ENCODE data around the gene KANSL1. TPM values are rescaled to one million over a fixed set of nuclear protein-coding genes. Genes with fewer than 3 reads are reported as not detected.

Gene KANSL1
- total and polyA plus RNA-seq, 7 donors: 9.7 to 130 (median 70.7) TPM

GRCh38 chr17:46144246-46144645, 49.0 kb downstream of the KANSL1 start:
- Histone ChIP-seq H3K4me3 (no peak overlapping the region), H3K27ac (peak overlapping the region in 1 of 4 donors; percentile 2)

GRCh38 chr17:46143827-46144236, 49.4 kb downstream of the KANSL1 start:
- TF ChIP-seq CTCF (IDR thresholded peaks at IDR 0.05): no peak
- TF ChIP-seq POLR2AphosphoS5 (IDR thresholded peaks at IDR 0.05): no peak
- no peak for TF ChIP-seq POLR2A (IDR thresholded peaks at IDR 0.05)
- no peak for TF ChIP-seq EP300 (IDR thresholded peaks at IDR 0.05)
- no peak for DNase-seq
- no peaks in the 10 kb centered on the region for H3K36me3 ChIP-seq
- peak overlapping the region in 1 of 4 donors; percentile 2 for H3K27ac ChIP-seq
- H3K4me3 ChIP-seq: no peak overlapping the region
- WGBS, 2 donors: 52 to 69% methylated on average over 3 of the region's 3 CpGs
- H3K27me3 ChIP-seq: no peaks in the 10 kb centered on the region
- intact Hi-C loops (cut with DNase I): no loop called here
- no peaks in the 10 kb centered on the region for H3K9me3 ChIP-seq
- H3K4me1 ChIP-seq: peaks cover 0 to 82% (median 54%) of the 10 kb centered on the region in 4 donors

More at GRCh38 chr17:46144246-46144645, 49.0 kb downstream of the KANSL1 start:
- Histone ChIP-seq H3K27me3 (no peaks in the 10 kb centered on the region), H3K36me3 (no peaks in the 10 kb centered on the region), H3K4me1 (peaks cover 0 to 78% (median 53%) of the 10 kb centered on the region in 4 donors), H3K9me3 (no peaks in the 10 kb centered on the region)
- intact Hi-C loops (cut with DNase I): no loop called here
- 52 to 57% methylated on average over 4 of the region's 4 CpGs for WGBS, 2 donors
- no peak for TF ChIP-seq CTCF (IDR thresholded peaks at IDR 0.05)
- TF ChIP-seq EP300 (IDR thresholded peaks at IDR 0.05): no peak
- TF ChIP-seq POLR2A (IDR thresholded peaks at IDR 0.05): no peak
- no peak for TF ChIP-seq POLR2AphosphoS5 (IDR thresholded peaks at IDR 0.05)
- no peak for DNase-seq

DNA sequence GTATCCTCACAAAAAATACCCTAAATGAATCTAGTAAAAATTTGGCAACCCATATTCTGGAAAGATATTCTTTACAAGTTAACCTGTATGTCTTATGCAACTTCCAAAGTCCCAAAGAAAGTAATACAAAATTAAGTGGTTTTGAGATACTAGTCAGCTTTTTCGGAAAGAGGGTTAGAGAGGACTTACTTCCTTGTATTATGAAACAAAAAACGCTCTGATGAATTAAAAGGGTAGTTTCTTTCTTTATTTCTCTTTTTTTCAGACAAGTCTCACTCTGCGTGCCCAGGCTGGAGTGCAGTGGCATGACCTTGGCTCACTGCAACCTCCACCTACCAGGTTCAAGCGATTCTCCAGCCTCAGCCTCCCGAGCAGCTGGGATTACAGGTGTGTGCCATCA, 51.6 kb downstream of the KANSL1 start:
- intact Hi-C loops (cut with DNase I): no loop called here
- H3K4me1 ChIP-seq: peaks cover 0 to 91% (median 71%) of the 10 kb centered on the region in 4 donors

DNA sequence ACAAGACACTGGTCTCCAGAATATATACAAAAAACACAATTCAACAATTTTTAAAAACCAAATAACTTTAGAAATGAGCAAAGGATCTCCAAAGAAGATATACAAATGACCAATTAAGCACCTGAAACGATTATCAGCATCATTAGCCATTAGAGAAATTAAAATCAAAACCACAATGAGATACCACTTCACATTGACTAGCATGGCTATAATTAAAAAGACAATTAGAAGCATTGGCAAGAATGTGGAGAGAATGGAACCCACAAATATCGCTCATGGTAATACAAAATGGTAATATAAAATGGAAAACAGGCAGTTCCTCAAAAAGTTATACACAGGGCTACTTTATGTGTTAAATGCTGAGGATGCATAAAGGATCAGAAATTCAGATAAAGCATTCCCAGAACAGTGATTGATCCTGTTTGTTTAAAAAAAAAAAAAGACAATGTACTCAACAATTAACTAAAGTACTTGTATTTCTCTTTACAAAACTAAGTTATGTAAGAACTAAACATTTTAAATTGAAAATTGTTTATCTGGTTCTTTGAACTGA, 52.5 kb downstream of the KANSL1 start:
- Histone ChIP-seq H3K27me3 (no peaks in the 10 kb centered on the region), H3K4me1 (peaks cover 0 to 96% (median 73%) of the 10 kb centered on the region in 4 donors), H3K27ac (no peak overlapping the region), H3K4me3 (no peak overlapping the region), H3K9me3 (no peaks in the 10 kb centered on the region), H3K36me3 (no peaks in the 10 kb centered on the region)
- intact Hi-C loops (cut with DNase I): no loop called here
- WGBS, 2 donors: 92 to 94% methylated on average over 2 of the region's 2 CpGs
- no peak for DNase-seq
- TF ChIP-seq EP300 (IDR thresholded peaks at IDR 0.05): no peak
- no peak for TF ChIP-seq CTCF (IDR thresholded peaks at IDR 0.05)
- no peak for TF ChIP-seq POLR2A (IDR thresholded peaks at IDR 0.05)
- TF ChIP-seq POLR2AphosphoS5 (IDR thresholded peaks at IDR 0.05): no peak

More for the DNA sequence above, 51.6 kb downstream of the KANSL1 start:
- H3K9me3 ChIP-seq: no peaks in the 10 kb centered on the region
- H3K4me3 ChIP-seq: no peak overlapping the region
- H3K27me3 ChIP-seq: no peaks in the 10 kb centered on the region
- no peaks in the 10 kb centered on the region for H3K36me3 ChIP-seq
- H3K27ac ChIP-seq: no peak overlapping the region
- TF ChIP-seq EP300 (IDR thresholded peaks at IDR 0.05) (no peak), CTCF (IDR thresholded peaks at IDR 0.05) (no peak), POLR2AphosphoS5 (IDR thresholded peaks at IDR 0.05) (no peak), POLR2A (IDR thresholded peaks at IDR 0.05) (no peak)
- 68 to 87% methylated on average over 5 of the region's 5 CpGs for WGBS, 2 donors
- DNase-seq: no peak
